K562 (cell line): ENCODE data around the gene NUP205. TPM values are rescaled to one million over a fixed set of nuclear protein-coding genes. Genes with fewer than 3 reads are reported as not detected.

Experiments
- CBFA2T2 ChIP-seq: fragments of 450-650 bp; conservative IDR thresholded peaks from 2 replicates; pipeline ENCODE4 v1.6.1; 2017; ENCODE audit warnings: mild to moderate bottlenecking
- CREB3L1 ChIP-seq: fragments of 450-650 bp; IDR thresholded peaks from 2 replicates; pipeline ENCODE4 v1.6.1; 2014; ENCODE audit warnings: low read depth, mild to moderate bottlenecking, moderate library complexity, borderline replicate concordance
- EP300 ChIP-seq: IDR thresholded peaks from 2 replicates; pipeline ENCODE4 v1.6.1; 2012; ENCODE audit warnings: low read length, improper control_type of control experiment
- HDAC6 ChIP-seq: IDR thresholded peaks from 2 replicates; pipeline ENCODE4 v1.6.1; 2012; ENCODE audit warnings: low read depth, mild to moderate bottlenecking, control low read depth, inconsistent platforms, low read length, moderate library complexity
- OTX1 ChIP-seq: fragments of 450-650 bp; formaldehyde crosslinking; IDR thresholded peaks from 2 replicates; pipeline ENCODE4 v1.4.0; 2022; ENCODE audit warnings: mild to moderate bottlenecking
- PRPF4 ChIP-seq: fragments of 200-400 bp; formaldehyde crosslinking; IDR thresholded peaks from one replicate; pipeline ENCODE4 v1.6.1; 2017; ENCODE audit warnings: low read length, low read depth, mild to moderate bottlenecking; ENCODE audit not compliant: insufficient read depth, poor library complexity, severe bottlenecking
- RFX7 ChIP-seq: fragments of 250-450 bp; sonication (Bioruptor Pico); IDR thresholded peaks from 2 replicates; pipeline ENCODE4 v1.5.1; 2021; ENCODE audit warnings: mild to moderate bottlenecking
- SFPQ ChIP-seq: fragments of 200-400 bp; formaldehyde crosslinking; IDR thresholded peaks from 2 replicates; pipeline ENCODE4 v1.6.1; 2017; ENCODE audit warnings: mild to moderate bottlenecking, low read depth, low read length, moderate library complexity
- TOE1 ChIP-seq, 2 experiments: fragments of 450-650 bp in 1 of 2; sonication (generic) in 1 of 2; formaldehyde crosslinking in 1 of 2; IDR thresholded peaks; 2 replicates each; pipeline versions ENCODE4 v1.7.1 to v1.8.0; 2016 to 2022; ENCODE audit warnings: borderline replicate concordance in 2 of 2, mild to moderate bottlenecking in 2 of 2, antibody characterized with exemption in 1 of 2, inconsistent platforms in 1 of 2, low read depth in 1 of 2, missing genetic modification reagents in 1 of 2, moderate library complexity in 1 of 2
- TSC22D4 ChIP-seq: fragments of 450-650 bp; IDR thresholded peaks from 2 replicates; pipeline ENCODE4 v1.6.1; 2016; ENCODE audit warnings: missing genetic modification characterization, missing biosample characterization, control low read depth
- TSHZ1 ChIP-seq: fragments of 250-450 bp; sonication (Bioruptor Pico); IDR thresholded peaks from 2 replicates; pipeline ENCODE4 v1.4.0; 2020; ENCODE audit warnings: mild to moderate bottlenecking, moderate library complexity
- XRCC3 ChIP-seq: fragments of 450-650 bp; IDR thresholded peaks from 2 replicates; pipeline ENCODE4 v1.6.1; 2017; ENCODE audit warnings: mild to moderate bottlenecking, moderate library complexity
- ZBTB11 ChIP-seq, 3 experiments: fragments of 200-800 bp in 1 of 3; fragments of 250-450 bp in 1 of 3; fragments of 450-650 bp in 1 of 3; sonication (Bioruptor Pico) in 1 of 3; sonication (Bioruptor generic) in 1 of 3; formaldehyde crosslinking in 1 of 3; IDR thresholded peaks; 2 replicates each; pipeline versions ENCODE4 v1.6.1 to v1.8.0; 2016 to 2022; ENCODE audit warnings: mild to moderate bottlenecking in 2 of 3, missing genetic modification characterization in 2 of 3, missing compliant biosample characterization in 1 of 3, moderate library complexity in 1 of 3
- ZNF324 ChIP-seq: fragments of 250-450 bp; sonication (Bioruptor Pico); IDR thresholded peaks from 2 replicates; pipeline ENCODE4 v1.4.0; 2020; ENCODE audit warnings: mild to moderate bottlenecking
- ZNF408 ChIP-seq: fragments of 250-450 bp; sonication (Bioruptor Pico); IDR thresholded peaks from 2 replicates; pipeline ENCODE4 v1.4.0; 2020; ENCODE audit warnings: low read depth, mild to moderate bottlenecking, moderate library complexity
- polyA plus RNA-seq, 8 experiments: library from polyadenylated mRNA; depleted of rRNA in 4 of 8; stranded (reverse) in 5 of 8; unstranded in 3 of 8; fragments of >200 nt; fragmentation: Nextera tagmentation in 2 of 8; fragmentation: Illumina TruSeq in 1 of 8; extraction: Ambion mirVana in 2 of 8; extraction: Trizol in 1 of 8; gene quantifications; 2 replicates each; pipeline versions ENCODE4 v1.2.1 to v1.2.3, GENCODE V29; 2011 to 2014; ENCODE audit warnings: inconsistent platforms in 1 of 8, missing spikeins in 1 of 8
- total RNA-seq, 7 experiments: library from RNA; depleted of rRNA in 6 of 7; stranded (reverse); fragments of >200 nt in 6 of 7; fragmentation: Illumina TruSeq in 2 of 7; extraction: Trizol in 2 of 7; gene quantifications; 2 replicates each; pipeline versions ENCODE4 v1.2.1 to v1.2.3, GENCODE V29; 2011 to 2021; ENCODE audit warnings: low replicate concordance in 1 of 7

NUP205 gene
- total and polyA plus RNA-seq, 9 of the 15 experiments (the other 6 are each of a cell fraction or from before 2014, with no cell fraction given) = 101 to 282 (median 193) TPM

GRCh38 chr7:135662373-135663114 lies 104.8 kb downstream of the NUP205 start, which contains the start of gene STMP1 (continued):
- no peak for TF ChIP-seq RFX7 (CRISPR knock-in tag)
- TF ChIP-seq CREB3L1 = peak; percentile 43; the same call in 1 of the 2 replicates
- no peak for TF ChIP-seq TSHZ1
- peak; percentile 58 for TF ChIP-seq EP300
- no peak for TF ChIP-seq TSC22D4 (tag)
- no peak for TF ChIP-seq ZNF408 (CRISPR knock-in tag)
- TF ChIP-seq XRCC3 = no peak
- TF ChIP-seq OTX1 (CRISPR knock-in tag) = no peak
- TF ChIP-seq ZNF324 (CRISPR knock-in tag) = no peak
- TF ChIP-seq SFPQ = no peak
- TF ChIP-seq HDAC6 = 0 out of 2 replicates have a peak, but pooled peaks have one; percentile 17
- TF ChIP-seq ZBTB11 (CRISPR knock-in tag; IDR thresholded peaks at IDR 0.05) = peak; percentile 92 to 98 (median 97); a peak in 5 of 6 replicates
- TF ChIP-seq TOE1 (IDR thresholded peaks at IDR 0.05; ENCODE audit: borderline replicate concordance) = peak; percentile 64; the same call in 1 of the 2 replicates
- peak; percentile 99 for TF ChIP-seq TOE1 (CRISPR knock-in tag; IDR thresholded peaks at IDR 0.05; ENCODE audit: borderline replicate concordance, low read depth)
- TF ChIP-seq CBFA2T2 = no peak
- peak; percentile 91 for TF ChIP-seq PRPF4
